Activated CD8-positive, alpha-beta T cell treated with anti-CD3 and anti-CD28 coated beads, Interleukin-2, amount 10 ng/mL, durations not matched to agents 7 days and 5 days (primary cell): ENCODE data around the gene KIAA1217. TPM values are rescaled to one million over a fixed set of nuclear protein-coding genes. Genes with fewer than 3 reads are reported as not detected.

ENCODE experiments used
- ATAC-seq: fragments of 150-1000 bp; cut with Tn5 transposase; one replicate; pipeline ENCODE4 v1.10.0; 2021; ENCODE audit warnings: moderate library complexity
- CTCF ChIA-PET: fragments of 350-600 bp; sonication (Branson Sonifier 250); formaldehyde crosslinking; loops from one replicate; lab custom pipeline; 2021; ENCODE audit warnings: antibody characterized with exemption; lab: Charles Lee
- POLR2A ChIA-PET: fragments of 350-600 bp; sonication (Branson Sonifier 250); formaldehyde crosslinking; loops from one replicate; lab custom pipeline; 2021; ENCODE audit warnings: antibody characterized with exemption; lab: Charles Lee
- DNase-seq: peaks from one replicate; pipeline ENCODE4 v3.0.0-alpha.2; 2020
- H3K27ac Mint-ChIP-seq: one replicate; pipeline ENCODE4 v1.8.0; 2021; ENCODE audit warnings: mild to moderate bottlenecking, mixed read lengths
- H3K27me3 Mint-ChIP-seq: one replicate; pipeline ENCODE4 v1.8.0; 2021; ENCODE audit warnings: low read depth, mixed read lengths
- H3K36me3 Mint-ChIP-seq: one replicate; pipeline ENCODE4 v1.8.0; 2021; ENCODE audit warnings: low read depth, mixed read lengths
- H3K4me1 Mint-ChIP-seq: one replicate; pipeline ENCODE4 v1.8.0; 2021; ENCODE audit warnings: low read depth, mixed read lengths
- H3K4me3 Mint-ChIP-seq: one replicate; pipeline ENCODE4 v1.8.0; 2021; ENCODE audit warnings: mild to moderate bottlenecking, mixed read lengths
- H3K9me3 Mint-ChIP-seq: one replicate; pipeline ENCODE4 v1.8.0; 2022; ENCODE audit warnings: mixed read lengths; ENCODE audit not compliant: insufficient read depth
- total RNA-seq, 2 experiments: library from RNA; stranded (reverse); gene quantifications; one replicate each; pipeline ENCODE4 v1.2.3, GENCODE V29; 2021

The KIAA1217 gene
- total RNA-seq, 2 experiments from 2014 or later = not detected

- Mint-ChIP-seq H3K27ac (no peak overlapping the region), H3K4me3 (no peak overlapping the region), H3K27me3 (peaks cover 5% of the 10 kb centered on the region), H3K36me3 (no peaks in the 10 kb centered on the region), H3K9me3 (no peaks in the 10 kb centered on the region), H3K4me1 (no peaks in the 10 kb centered on the region)
- ChIA-PET POLR2A (no interaction called here), CTCF (no interaction called here)
- DNase-seq = no peak
- ATAC-seq = no peak
Observed at GRCh38 chr10:24384954-24385353, 176.0 kb downstream of the KIAA1217 start.

GRCh38 chr10:24385776-24386175 lies 176.8 kb downstream of the KIAA1217 start:
- H3K4me1 Mint-ChIP-seq = no peaks in the 10 kb centered on the region
- ATAC-seq = no peak
- POLR2A ChIA-PET = no interaction called here
- DNase-seq = no peak
- no peaks in the 10 kb centered on the region for H3K9me3 Mint-ChIP-seq
- no peak overlapping the region for H3K4me3 Mint-ChIP-seq
- H3K27ac Mint-ChIP-seq = no peak overlapping the region
- no peaks in the 10 kb centered on the region for H3K36me3 Mint-ChIP-seq
- CTCF ChIA-PET = no interaction called here
- H3K27me3 Mint-ChIP-seq = peaks cover 5% of the 10 kb centered on the region

- ATAC-seq (no peak), DNase-seq (no peak)
- Mint-ChIP-seq H3K4me3 (no peak overlapping the region), H3K9me3 (no peaks in the 10 kb centered on the region), H3K27me3 (peaks cover 5% of the 10 kb centered on the region), H3K36me3 (no peaks in the 10 kb centered on the region), H3K4me1 (no peaks in the 10 kb centered on the region), H3K27ac (no peak overlapping the region)
- ChIA-PET CTCF (no interaction called here), POLR2A (no interaction called here)
Observed at GRCh38 chr10:24390146-24390700, 181.3 kb downstream of the KIAA1217 start.

GRCh38 chr10:24390746-24391145 lies 181.8 kb downstream of the KIAA1217 start:
- CTCF ChIA-PET = no interaction called here
- H3K9me3 Mint-ChIP-seq = no peaks in the 10 kb centered on the region

GRCh38 chr10:24393201-24393600 lies 184.3 kb downstream of the KIAA1217 start:
- ATAC-seq (no peak), DNase-seq (no peak)
- Mint-ChIP-seq H3K27ac (no peak overlapping the region), H3K36me3 (no peaks in the 10 kb centered on the region), H3K4me1 (no peaks in the 10 kb centered on the region), H3K4me3 (no peak overlapping the region), H3K9me3 (no peaks in the 10 kb centered on the region), H3K27me3 (no peaks in the 10 kb centered on the region)
- POLR2A ChIA-PET = no interaction called here
- CTCF ChIA-PET = no interaction called here

More at GRCh38 chr10:24390746-24391145, 181.8 kb downstream of the KIAA1217 start:
- H3K36me3 Mint-ChIP-seq = no peaks in the 10 kb centered on the region
- H3K4me3 Mint-ChIP-seq = no peak overlapping the region
- ATAC-seq = no peak
- POLR2A ChIA-PET = no interaction called here
- H3K27me3 Mint-ChIP-seq = peaks cover 4% of the 10 kb centered on the region
- no peak overlapping the region for H3K27ac Mint-ChIP-seq
- H3K4me1 Mint-ChIP-seq = no peaks in the 10 kb centered on the region
- DNase-seq = no peak

- H3K4me3 Mint-ChIP-seq = no peak overlapping the region
- DNase-seq = no peak
- H3K9me3 Mint-ChIP-seq = no peaks in the 10 kb centered on the region
- H3K4me1 Mint-ChIP-seq = no peaks in the 10 kb centered on the region
- ChIA-PET CTCF (no interaction called here), POLR2A (no interaction called here)
- no peaks in the 10 kb centered on the region for H3K36me3 Mint-ChIP-seq
- H3K27me3 Mint-ChIP-seq = no peaks in the 10 kb centered on the region
- H3K27ac Mint-ChIP-seq = no peak overlapping the region
- no peak for ATAC-seq
Observed at GRCh38 chr10:24394461-24395190, 185.7 kb downstream of the KIAA1217 start.

GRCh38 chr10:24396396-24396795 lies 187.5 kb downstream of the KIAA1217 start:
- Mint-ChIP-seq H3K27ac (no peak overlapping the region), H3K9me3 (no peaks in the 10 kb centered on the region), H3K4me1 (no peaks in the 10 kb centered on the region), H3K36me3 (no peaks in the 10 kb centered on the region), H3K27me3 (peaks cover 3% of the 10 kb centered on the region), H3K4me3 (no peak overlapping the region)
- ChIA-PET POLR2A (no interaction called here), CTCF (no interaction called here)
- ATAC-seq (no peak), DNase-seq (no peak)

GRCh38 chr10:24397662-24398061 lies 188.7 kb downstream of the KIAA1217 start:
- Mint-ChIP-seq H3K9me3 (no peaks in the 10 kb centered on the region), H3K36me3 (no peaks in the 10 kb centered on the region), H3K27me3 (peaks cover 3% of the 10 kb centered on the region), H3K4me1 (no peaks in the 10 kb centered on the region), H3K27ac (no peak overlapping the region), H3K4me3 (no peak overlapping the region)
- POLR2A ChIA-PET = no interaction called here
- ATAC-seq (no peak), DNase-seq (no peak)
- CTCF ChIA-PET = no interaction called here

GRCh38 chr10:24404567-24404966 lies 195.6 kb downstream of the KIAA1217 start:
- peaks cover 3% of the 10 kb centered on the region for H3K27me3 Mint-ChIP-seq
- no peaks in the 10 kb centered on the region for H3K9me3 Mint-ChIP-seq
- H3K4me3 Mint-ChIP-seq = no peak overlapping the region
- no peak overlapping the region for H3K27ac Mint-ChIP-seq
- H3K4me1 Mint-ChIP-seq = no peaks in the 10 kb centered on the region
- DNase-seq = no peak
- POLR2A ChIA-PET = no interaction called here
- H3K36me3 Mint-ChIP-seq = no peaks in the 10 kb centered on the region
- ATAC-seq = no peak
- CTCF ChIA-PET = no interaction called here

GRCh38 chr10:24405635-24406034 lies 196.7 kb downstream of the KIAA1217 start:
- ChIA-PET POLR2A (no interaction called here), CTCF (no interaction called here)
- Mint-ChIP-seq H3K27me3 (peaks cover under 1% of the 10 kb centered on the region), H3K4me1 (no peaks in the 10 kb centered on the region), H3K27ac (no peak overlapping the region), H3K9me3 (no peaks in the 10 kb centered on the region), H3K4me3 (no peak overlapping the region), H3K36me3 (no peaks in the 10 kb centered on the region)
- no peak for ATAC-seq
- no peak for DNase-seq

- ATAC-seq (no peak), DNase-seq (no peak)
- Mint-ChIP-seq H3K36me3 (no peaks in the 10 kb centered on the region), H3K27ac (no peak overlapping the region), H3K4me1 (no peaks in the 10 kb centered on the region), H3K4me3 (no peak overlapping the region), H3K9me3 (no peaks in the 10 kb centered on the region), H3K27me3 (no peaks in the 10 kb centered on the region)
- CTCF ChIA-PET = no interaction called here
- POLR2A ChIA-PET = no interaction called here
Observed at GRCh38 chr10:24406809-24407483, 198.0 kb downstream of the KIAA1217 start.

- ChIA-PET POLR2A (no interaction called here), CTCF (no interaction called here)
- no peaks in the 10 kb centered on the region for H3K9me3 Mint-ChIP-seq
- no peak overlapping the region for H3K27ac Mint-ChIP-seq
- H3K4me1 Mint-ChIP-seq = no peaks in the 10 kb centered on the region
- no peaks in the 10 kb centered on the region for H3K27me3 Mint-ChIP-seq
- H3K4me3 Mint-ChIP-seq = no peak overlapping the region
- no peaks in the 10 kb centered on the region for H3K36me3 Mint-ChIP-seq
- ATAC-seq (no peak), DNase-seq (no peak)
Observed at GRCh38 chr10:24407928-24408327, 199.0 kb downstream of the KIAA1217 start.
